ENCODE results near the gene MLC1.
"Not testable (repeated sequence)": the region's sequence is repeated elsewhere in the genome, so short reads cannot be mapped to it uniquely, and the experiment has no call there.

The MLC1 gene

GRCh38 chr22:50090412-50090714 is 5.1 kb upstream of the MLC1 start:
- TF ChIP-seq, protein P1, sequence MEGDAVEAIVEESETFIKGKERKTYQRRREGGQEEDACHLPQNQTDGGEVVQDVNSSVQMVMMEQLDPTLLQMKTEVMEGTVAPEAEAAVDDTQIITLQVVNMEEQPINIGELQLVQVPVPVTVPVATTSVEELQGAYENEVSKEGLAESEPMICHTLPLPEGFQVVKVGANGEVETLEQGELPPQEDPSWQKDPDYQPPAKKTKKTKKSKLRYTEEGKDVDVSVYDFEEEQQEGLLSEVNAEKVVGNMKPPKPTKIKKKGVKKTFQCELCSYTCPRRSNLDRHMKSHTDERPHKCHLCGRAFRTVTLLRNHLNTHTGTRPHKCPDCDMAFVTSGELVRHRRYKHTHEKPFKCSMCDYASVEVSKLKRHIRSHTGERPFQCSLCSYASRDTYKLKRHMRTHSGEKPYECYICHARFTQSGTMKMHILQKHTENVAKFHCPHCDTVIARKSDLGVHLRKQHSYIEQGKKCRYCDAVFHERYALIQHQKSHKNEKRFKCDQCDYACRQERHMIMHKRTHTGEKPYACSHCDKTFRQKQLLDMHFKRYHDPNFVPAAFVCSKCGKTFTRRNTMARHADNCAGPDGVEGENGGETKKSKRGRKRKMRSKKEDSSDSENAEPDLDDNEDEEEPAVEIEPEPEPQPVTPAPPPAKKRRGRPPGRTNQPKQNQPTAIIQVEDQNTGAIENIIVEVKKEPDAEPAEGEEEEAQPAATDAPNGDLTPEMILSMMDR (IDR thresholded peaks at IDR 0.05; ENCODE audit: low read depth, low read length, missing control alignments), result no peak
- no peak overlapping the region for H3K4me3 ChIP-seq (ENCODE audit: low read depth, low read length)
- in situ Hi-C loops (cut with HindIII; ENCODE audit: low sequenced_read_pairs), result no loop called here
- DNase-seq (ENCODE audit: low read depth), result no peak

DNA sequence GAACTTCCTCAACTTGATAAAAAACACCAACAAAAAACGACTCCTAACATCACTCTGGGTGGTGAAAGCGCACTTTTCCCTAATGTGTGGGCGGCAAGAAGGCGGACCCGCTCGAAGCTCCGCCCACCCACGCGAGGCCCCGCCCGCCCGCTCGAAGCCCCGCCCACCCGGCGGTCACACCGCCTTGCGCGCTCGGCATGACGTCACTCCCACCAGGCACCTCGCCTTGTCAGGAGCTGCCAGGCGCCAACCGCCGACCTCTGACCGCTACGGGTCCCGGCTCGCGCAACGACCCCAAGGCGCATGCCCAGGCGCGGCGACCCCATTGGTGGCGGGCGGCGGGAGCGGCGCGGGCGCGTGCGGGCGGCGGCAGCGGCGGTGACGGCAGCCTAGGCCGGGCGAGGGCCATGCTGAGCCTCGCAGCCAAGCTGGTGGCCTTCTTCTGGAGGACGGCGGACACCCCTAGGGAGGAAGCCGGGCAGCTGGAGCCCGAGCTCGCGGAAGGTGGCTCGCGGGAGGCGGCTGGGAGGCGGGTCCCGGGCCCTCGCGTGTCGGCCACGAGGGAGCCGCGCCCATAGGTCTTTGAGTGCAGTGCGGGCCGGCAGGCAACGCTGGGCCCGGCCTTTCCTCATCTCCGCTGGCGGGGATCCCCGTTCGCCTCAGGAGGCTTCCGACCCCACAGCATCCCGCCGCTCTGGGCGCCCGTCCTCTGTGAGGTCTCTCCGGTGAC is 4.6 kb upstream of the MLC1 start, which contains the start of gene MOV10L1:
MOV10L1 (plus strand) TSS at position 325 of the 730 bp plus-strand sequence; CDS start at position 408, 83 bp downstream.
- TF ChIP-seq, protein P1 (IDR thresholded peaks at IDR 0.05; ENCODE audit: low read depth, low read length, missing control alignments), result no peak
- in situ Hi-C loops (cut with HindIII; ENCODE audit: low sequenced_read_pairs), result no loop called here
- no peak within 1 kb of the TSS for H3K4me3 ChIP-seq (ENCODE audit: low read depth, low read length)
- no peak for DNase-seq (ENCODE audit: low read depth)

- DNase-seq (ENCODE audit: low read depth), result no peak
- in situ Hi-C loops (cut with HindIII; ENCODE audit: low sequenced_read_pairs), result no loop called here
- TF ChIP-seq, protein P1 (IDR thresholded peaks at IDR 0.05; ENCODE audit: low read depth, low read length, missing control alignments), result no peak
- no peak overlapping the region for H3K4me3 ChIP-seq (ENCODE audit: low read depth, low read length)
Measured at GRCh38 chr22:50089231-50089630, 4.0 kb upstream of the MLC1 start.

- TF ChIP-seq, protein P1 (IDR thresholded peaks at IDR 0.05; ENCODE audit: low read depth, low read length, missing control alignments), result no peak
- no peak for DNase-seq (ENCODE audit: low read depth)
- no peak overlapping the region for H3K4me3 ChIP-seq (ENCODE audit: low read depth, low read length)
- in situ Hi-C loops (cut with HindIII; ENCODE audit: low sequenced_read_pairs), result no loop called here
Measured at GRCh38 chr22:50088096-50088495, 2.9 kb upstream of the MLC1 start.

GRCh38 chr22:50087646-50088045 is 2.4 kb upstream of the MLC1 start:
- TF ChIP-seq, protein P1 (IDR thresholded peaks at IDR 0.05; ENCODE audit: low read depth, low read length, missing control alignments), result no peak
- in situ Hi-C loops (cut with HindIII; ENCODE audit: low sequenced_read_pairs), result no loop called here
- H3K4me3 ChIP-seq (ENCODE audit: low read depth, low read length), result no peak overlapping the region
- no peak for DNase-seq (ENCODE audit: low read depth)

DNA sequence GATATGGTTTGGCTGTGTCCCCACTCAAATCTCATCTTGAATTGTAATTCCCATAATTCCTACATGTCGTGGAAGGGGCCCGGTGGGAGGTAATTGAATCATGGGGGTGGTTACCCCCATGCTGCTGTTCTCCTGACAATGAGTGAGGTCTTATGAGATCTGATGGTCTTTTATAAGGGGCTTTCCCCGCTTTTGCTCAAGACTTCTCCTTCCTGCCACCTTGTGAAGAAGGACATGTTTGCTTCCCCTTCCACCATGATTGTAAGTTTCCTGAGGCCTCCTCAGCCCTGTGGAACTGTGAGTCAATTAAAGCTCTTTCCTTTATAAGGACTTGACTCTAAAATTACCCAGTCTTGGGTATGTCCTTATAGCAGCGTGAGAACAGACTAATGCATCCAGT is 1.7 kb upstream of the MLC1 start:
- H3K4me3 ChIP-seq (ENCODE audit: low read depth, low read length); in situ Hi-C loops (cut with HindIII; ENCODE audit: low sequenced_read_pairs); DNase-seq (ENCODE audit: low read depth): not testable (repeated sequence)

DNA sequence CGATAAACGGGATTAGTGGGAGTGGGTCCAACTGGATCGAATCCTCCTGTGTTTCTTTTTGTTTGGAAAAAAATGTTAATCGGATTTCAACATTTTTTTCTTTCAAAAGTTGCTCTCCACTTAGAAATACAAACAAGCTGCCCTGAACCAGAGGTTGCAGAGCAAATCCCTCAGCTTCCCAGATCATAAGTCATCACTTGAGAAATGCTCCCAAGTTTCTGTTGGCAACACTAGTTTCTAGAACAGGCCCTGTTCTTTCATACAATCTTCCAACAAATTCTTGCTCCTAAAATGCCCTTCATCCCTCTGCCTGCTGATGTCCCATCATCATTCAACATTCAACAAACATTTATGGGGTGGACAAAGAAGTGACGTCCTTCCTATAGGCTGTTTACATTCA is 1.3 kb upstream of the MLC1 start:
- no peak overlapping the region for H3K4me3 ChIP-seq (ENCODE audit: low read depth, low read length)
- in situ Hi-C loops (cut with HindIII; ENCODE audit: low sequenced_read_pairs), result no loop called here
- TF ChIP-seq, protein P1 (IDR thresholded peaks at IDR 0.05; ENCODE audit: low read depth, low read length, missing control alignments), result no peak
- DNase-seq (ENCODE audit: low read depth), result no peak
